CD14-positive monocyte (primary cell): ENCODE results near the gene KAZN. TPM values are rescaled to one million over a fixed set of nuclear protein-coding genes. Genes with fewer than 3 reads are reported as not detected.
A peak's percentile ranks its signal among the peaks of the same experiment; 100 is the strongest.

Source experiments
- DNase-seq, 3 donors: peaks; one replicate each; pipeline ENCODE4 v3.0.0-alpha.2; 2011 to 2022
- H2AFZ ChIP-seq: 2 replicates; pipeline ENCODE4 v1.6.0; 2012; ENCODE audit warnings: mild to moderate bottlenecking, low read depth, low read length, inconsistent platforms; ENCODE audit not compliant: insufficient read depth, poor library complexity, severe bottlenecking
- H3K27ac ChIP-seq, 2 donors: 1 replicate in 1 of 2; 2 replicates in 1 of 2; pipeline ENCODE4 v1.5.1; 2012 to 2013; ENCODE audit warnings: low read length in 2 of 2, control low read depth in 1 of 2, inconsistent platforms in 1 of 2, low read depth in 1 of 2, mild to moderate bottlenecking in 1 of 2
- H3K27me3 ChIP-seq, 2 donors: one replicate each; pipeline versions ENCODE4 v1.6.0 to v1.6.1; 2011 to 2013; ENCODE audit warnings: low read length in 2 of 2; ENCODE audit not compliant: control insufficient read depth in 2 of 2, insufficient read depth in 2 of 2
- H3K36me3 ChIP-seq, 2 donors: replicated peaks in 1 of 2; 1 replicate in 1 of 2; 2 replicates in 1 of 2; pipeline versions ENCODE4 v1.5.1 to v1.6.1; 2012 to 2013; ENCODE audit warnings: low read length in 2 of 2, control low read depth in 1 of 2, inconsistent platforms in 1 of 2, mild to moderate bottlenecking in 1 of 2; ENCODE audit not compliant: insufficient read depth in 2 of 2, control insufficient read depth in 1 of 2
- H3K4me1 ChIP-seq, 2 donors: 1 replicate in 1 of 2; 2 replicates in 1 of 2; pipeline versions ENCODE4 v1.5.1 to v1.6.1; 2012 to 2013; ENCODE audit warnings: low read length in 2 of 2, control low read depth in 1 of 2, inconsistent platforms in 1 of 2, mild to moderate bottlenecking in 1 of 2, moderate library complexity in 1 of 2; ENCODE audit not compliant: insufficient read depth in 2 of 2, control insufficient read depth in 1 of 2
- H3K4me2 ChIP-seq: replicated peaks from 2 replicates; pipeline ENCODE3; 2012; ENCODE audit warnings: low read length, moderate library complexity, mild to moderate bottlenecking; ENCODE audit not compliant: poor library complexity, severe bottlenecking; ENCODE audit errors: extremely low read depth
- H3K4me3 ChIP-seq, 3 experiments: fragments of 200-600 bp in 1 of 3; sonication (generic) in 1 of 3; replicated peaks in 1 of 3; 1 replicate in 2 of 3; 2 replicates in 1 of 3; pipeline ENCODE4 v1.5.1; 2011 to 2013; ENCODE audit warnings: low read length in 3 of 3, mild to moderate bottlenecking in 3 of 3, control low read depth in 2 of 3, low read depth in 2 of 3, inconsistent platforms in 1 of 3, moderate library complexity in 1 of 3
- H3K79me2 ChIP-seq: 2 replicates; pipeline ENCODE4 v1.6.0; 2012; ENCODE audit warnings: mild to moderate bottlenecking, control low read depth, inconsistent platforms, low read length, moderate library complexity; ENCODE audit not compliant: insufficient read depth
- H3K9ac ChIP-seq: 2 replicates; pipeline ENCODE4 v1.6.0; 2017; ENCODE audit warnings: low read length, mild to moderate bottlenecking; ENCODE audit not compliant: insufficient read depth, poor library complexity, severe bottlenecking
- H3K9me3 ChIP-seq, 2 donors: replicated peaks in 1 of 2; 1 replicate in 1 of 2; 2 replicates in 1 of 2; pipeline versions ENCODE4 v1.5.1 to v1.6.1; 2012 to 2013; ENCODE audit warnings: low read length in 2 of 2, control low read depth in 1 of 2; ENCODE audit not compliant: control insufficient read depth in 1 of 2, insufficient read depth in 1 of 2
- H4K20me1 ChIP-seq: 2 replicates; pipeline ENCODE4 v1.6.0; 2012; ENCODE audit warnings: mild to moderate bottlenecking, low read length, control low read depth, moderate library complexity; ENCODE audit not compliant: insufficient read depth
- H3K27ac Mint-ChIP-seq, 7 donors: one replicate each; pipeline ENCODE4 v1.8.0; 2020; ENCODE audit warnings: mild to moderate bottlenecking in 7 of 7, mixed read lengths in 7 of 7, moderate library complexity in 6 of 7, inconsistent platforms in 2 of 7
- H3K27me3 Mint-ChIP-seq, 3 donors: one replicate each; pipeline ENCODE4 v1.8.0; 2021 to 2022; ENCODE audit warnings: low read depth in 3 of 3, mild to moderate bottlenecking in 3 of 3, mixed read lengths in 3 of 3, moderate library complexity in 3 of 3, inconsistent platforms in 1 of 3
- H3K36me3 Mint-ChIP-seq, 2 donors: one replicate each; pipeline ENCODE4 v1.8.0; 2020; ENCODE audit warnings: mixed read lengths in 2 of 2, inconsistent platforms in 1 of 2, mild to moderate bottlenecking in 1 of 2
- H3K4me1 Mint-ChIP-seq: one replicate; pipeline ENCODE4 v1.8.0; 2020; ENCODE audit warnings: mild to moderate bottlenecking, mixed read lengths
- H3K4me3 Mint-ChIP-seq, 2 donors: one replicate each; pipeline ENCODE4 v1.8.0; 2020; ENCODE audit warnings: mild to moderate bottlenecking in 2 of 2, mixed read lengths in 2 of 2, moderate library complexity in 1 of 2
- H3K9me3 Mint-ChIP-seq, 7 donors: one replicate each; pipeline ENCODE4 v1.8.0; 2020 to 2022; ENCODE audit warnings: mixed read lengths in 7 of 7, mild to moderate bottlenecking in 6 of 7, moderate library complexity in 6 of 7, inconsistent platforms in 2 of 7
- WGBS: methylation state at CpG from one replicate; pipeline ENCODE4 v1.1.5; 2013; ENCODE audit warnings: missing lambda C conversion rate; ENCODE audit not compliant: insufficient coverage; 5-methylcytosine and 5-hydroxymethylcytosine counted together
- intact Hi-C, 2 donors: fragments of 100-400 bp; cut with micrococcal nuclease; formaldehyde crosslinking; loops; one replicate each; pipeline versions ENCODE4 v1.15.0 to v1.15.1; 2023
- polyA plus RNA-seq, 3 donors: library from polyadenylated mRNA; depleted of rRNA in 1 of 3; unstranded in 2 of 3; stranded (reverse) in 1 of 3; fragments of 300-500 nt in 2 of 3; fragments of >200 nt in 1 of 3; fragmentation: Illumina TruSeq in 2 of 3; gene quantifications; 1 replicate in 2 of 3; 2 replicates in 1 of 3; pipeline ENCODE4 v1.2.3, GENCODE V29; 2012 to 2021
- TF ChIP-seq, protein P1 (sequence below): fragments of 200-600 bp; IDR thresholded peaks from one replicate; pipeline ENCODE4 v1.8.0; 2022; ENCODE audit warnings: antibody characterized with exemption, mild to moderate bottlenecking

KAZN gene
- polyA plus RNA-seq, 3 donors: not detected

DNA sequence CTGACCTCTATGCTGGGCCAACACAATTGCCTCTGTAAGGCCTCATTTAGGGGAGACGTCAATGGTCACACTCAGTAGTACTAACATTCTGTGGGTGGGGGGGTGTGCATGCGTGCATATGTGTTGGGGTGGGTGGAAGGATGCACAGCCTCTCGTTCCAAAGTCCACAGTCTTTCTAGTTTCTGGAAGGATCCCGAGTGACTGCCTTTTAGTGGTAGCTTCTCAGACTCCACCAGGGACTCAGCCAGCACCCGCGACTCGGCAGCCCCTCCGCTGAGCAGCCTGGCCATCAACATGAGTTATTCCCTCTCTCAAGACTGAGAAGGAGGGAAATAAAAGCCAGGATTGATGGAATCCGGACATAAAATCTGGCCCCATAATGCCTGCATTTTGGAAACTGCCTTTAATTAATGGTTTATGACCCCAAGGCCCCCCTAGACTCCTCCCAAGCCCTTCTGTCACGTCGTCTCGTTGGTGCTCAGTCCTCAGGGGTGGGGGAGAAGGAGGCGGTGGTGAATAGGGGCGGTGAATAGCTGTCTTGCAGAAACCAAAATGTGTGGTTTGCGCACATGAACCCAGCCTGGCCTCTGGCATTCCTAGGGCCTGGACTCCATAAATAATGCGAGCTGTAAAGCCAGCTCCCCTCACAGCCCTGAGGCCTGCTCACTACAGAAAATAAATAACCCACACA, 489.9 kb downstream of the KAZN start:
- peak overlapping the region in 1 of 7 donors; percentile 72 for H3K27ac Mint-ChIP-seq

DNA sequence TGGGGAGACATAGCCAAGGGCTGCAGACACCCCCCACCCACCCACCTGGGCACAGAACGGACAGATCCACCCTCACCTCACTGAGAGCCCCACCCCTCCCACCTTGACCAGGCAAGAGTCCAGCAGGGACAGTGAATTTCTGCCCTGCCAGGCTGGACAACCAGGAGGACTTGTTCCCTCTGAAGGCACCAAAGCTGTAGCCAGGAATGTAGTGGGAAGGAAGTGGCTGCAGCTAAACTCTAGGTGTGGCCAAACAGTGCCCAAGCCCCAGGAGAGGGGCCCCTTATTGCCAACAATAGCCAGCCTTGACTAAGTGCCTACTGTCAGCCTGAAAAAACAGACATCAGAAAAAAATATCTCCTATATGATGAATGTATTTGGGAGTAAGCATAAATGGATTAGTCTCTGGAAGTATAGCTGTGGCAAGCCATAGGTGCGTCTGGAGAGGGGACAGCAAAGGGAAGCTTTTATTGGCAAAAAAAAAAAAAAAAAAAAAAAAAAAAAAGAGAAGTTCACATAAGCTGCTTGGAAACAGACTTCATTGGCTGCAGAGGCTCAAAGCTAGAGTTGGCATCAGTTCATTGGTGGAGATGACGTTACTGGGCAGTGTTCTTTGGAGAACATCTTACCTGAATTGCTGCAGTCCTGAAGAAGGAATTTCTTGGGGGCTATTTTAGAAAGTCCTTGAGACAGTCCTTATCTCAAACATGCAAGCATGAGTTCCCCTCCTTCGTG, 490.9 kb downstream of the KAZN start:
- Histone ChIP-seq H3K9me3 (no peaks in the 10 kb centered on the region), H3K27ac (no peak overlapping the region), H4K20me1 (no peaks in the 10 kb centered on the region), H3K4me2 (peak overlapping the region; percentile 26), H3K4me3 (no peak overlapping the region), H3K4me1 (peaks cover 15 to 16% of the 10 kb centered on the region in 2 donors), H3K36me3 (no peaks in the 10 kb centered on the region), H2AFZ (no peak overlapping the region), H3K27me3 (no peaks in the 10 kb centered on the region), H3K9ac (no peak overlapping the region), H3K79me2 (no peaks in the 10 kb centered on the region)
- peak in 2 of 3 donors; percentile 30 to 37 for DNase-seq
- Mint-ChIP-seq H3K27ac (no peak overlapping the region), H3K4me3 (peak overlapping the region in 1 of 2 donors; percentile 52), H3K27me3 (peaks cover 3 to 15% (median 7%) of the 10 kb centered on the region in 3 donors), H3K36me3 (no peaks in the 10 kb centered on the region), H3K9me3 (no peaks in the 10 kb centered on the region), H3K4me1 (peaks cover 19% of the 10 kb centered on the region)
- intact Hi-C loops: no loop called here
- TF ChIP-seq, protein P1, sequence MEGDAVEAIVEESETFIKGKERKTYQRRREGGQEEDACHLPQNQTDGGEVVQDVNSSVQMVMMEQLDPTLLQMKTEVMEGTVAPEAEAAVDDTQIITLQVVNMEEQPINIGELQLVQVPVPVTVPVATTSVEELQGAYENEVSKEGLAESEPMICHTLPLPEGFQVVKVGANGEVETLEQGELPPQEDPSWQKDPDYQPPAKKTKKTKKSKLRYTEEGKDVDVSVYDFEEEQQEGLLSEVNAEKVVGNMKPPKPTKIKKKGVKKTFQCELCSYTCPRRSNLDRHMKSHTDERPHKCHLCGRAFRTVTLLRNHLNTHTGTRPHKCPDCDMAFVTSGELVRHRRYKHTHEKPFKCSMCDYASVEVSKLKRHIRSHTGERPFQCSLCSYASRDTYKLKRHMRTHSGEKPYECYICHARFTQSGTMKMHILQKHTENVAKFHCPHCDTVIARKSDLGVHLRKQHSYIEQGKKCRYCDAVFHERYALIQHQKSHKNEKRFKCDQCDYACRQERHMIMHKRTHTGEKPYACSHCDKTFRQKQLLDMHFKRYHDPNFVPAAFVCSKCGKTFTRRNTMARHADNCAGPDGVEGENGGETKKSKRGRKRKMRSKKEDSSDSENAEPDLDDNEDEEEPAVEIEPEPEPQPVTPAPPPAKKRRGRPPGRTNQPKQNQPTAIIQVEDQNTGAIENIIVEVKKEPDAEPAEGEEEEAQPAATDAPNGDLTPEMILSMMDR: no peak
- 0% methylated on average over 1 of the region's 4 CpGs for WGBS

More for the DNA sequence above, 489.9 kb downstream of the KAZN start:
- H3K27me3 Mint-ChIP-seq: peaks cover 3 to 15% (median 7%) of the 10 kb centered on the region in 3 donors
- Histone ChIP-seq H3K4me3 (no peak overlapping the region), H3K27me3 (no peaks in the 10 kb centered on the region), H3K36me3 (no peaks in the 10 kb centered on the region), H3K4me1 (peaks cover 21 to 22% of the 10 kb centered on the region in 2 donors), H3K9me3 (no peaks in the 10 kb centered on the region), H3K4me2 (no peak overlapping the region), H3K27ac (no peak overlapping the region), H3K9ac (no peak overlapping the region), H3K79me2 (no peaks in the 10 kb centered on the region), H4K20me1 (no peaks in the 10 kb centered on the region), H2AFZ (no peak overlapping the region)
- H3K9me3 Mint-ChIP-seq: no peaks in the 10 kb centered on the region
- WGBS: 83% methylated on average over 1 of the region's 16 CpGs
- peak overlapping the region in 1 of 2 donors; percentile 24 for H3K4me3 Mint-ChIP-seq
- TF ChIP-seq, protein P1: no peak
- intact Hi-C loops: no loop called here
- DNase-seq: no peak
- H3K36me3 Mint-ChIP-seq: no peaks in the 10 kb centered on the region
- H3K4me1 Mint-ChIP-seq: peaks cover 26% of the 10 kb centered on the region
